Measurements from ENCODE around the gene ATP4A.
A peak's percentile ranks its signal among the peaks of the same experiment; 100 is the strongest.

ATP4A gene

DNA sequence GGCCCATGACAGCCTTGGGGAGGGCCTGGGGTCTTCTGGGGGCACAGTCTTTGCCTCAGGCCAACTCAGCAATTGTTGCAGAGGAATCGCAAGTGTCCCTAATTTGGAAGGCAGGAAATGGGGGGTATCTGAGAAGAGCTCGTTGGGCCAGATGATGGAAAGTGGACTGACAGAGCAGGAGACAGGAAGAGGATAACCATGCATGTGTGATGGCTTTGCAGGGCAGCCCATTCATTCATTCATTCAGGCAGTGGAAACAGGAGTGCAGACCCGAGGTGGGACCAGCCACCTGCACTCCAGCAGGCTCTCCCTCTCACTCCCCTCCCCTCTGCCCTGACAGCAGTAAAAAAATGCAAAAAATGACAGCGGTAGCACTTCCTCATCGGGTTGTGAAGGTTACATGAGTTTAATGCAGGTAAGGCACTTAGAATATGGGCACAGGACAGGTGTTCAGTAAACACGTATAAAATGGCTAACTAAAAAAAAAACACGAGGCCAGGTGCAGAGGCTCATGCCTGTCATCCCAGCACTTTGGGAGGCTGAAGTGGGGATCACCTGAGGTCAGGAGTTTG is 23.0 kb downstream of the ATP4A start:
- TF ChIP-seq POLR2A (IDR thresholded peaks at IDR 0.05; ENCODE audit: extremely low read depth, insufficient read length) = no peak
- TF ChIP-seq, protein P1, sequence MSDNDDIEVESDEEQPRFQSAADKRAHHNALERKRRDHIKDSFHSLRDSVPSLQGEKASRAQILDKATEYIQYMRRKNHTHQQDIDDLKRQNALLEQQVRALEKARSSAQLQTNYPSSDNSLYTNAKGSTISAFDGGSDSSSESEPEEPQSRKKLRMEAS (IDR thresholded peaks at IDR 0.05; ENCODE audit: low read depth, low read length) = no peak
- TF ChIP-seq MYC (IDR thresholded peaks at IDR 0.05; ENCODE audit: low read depth, low read length) = no peak
- TF ChIP-seq, protein P2, sequence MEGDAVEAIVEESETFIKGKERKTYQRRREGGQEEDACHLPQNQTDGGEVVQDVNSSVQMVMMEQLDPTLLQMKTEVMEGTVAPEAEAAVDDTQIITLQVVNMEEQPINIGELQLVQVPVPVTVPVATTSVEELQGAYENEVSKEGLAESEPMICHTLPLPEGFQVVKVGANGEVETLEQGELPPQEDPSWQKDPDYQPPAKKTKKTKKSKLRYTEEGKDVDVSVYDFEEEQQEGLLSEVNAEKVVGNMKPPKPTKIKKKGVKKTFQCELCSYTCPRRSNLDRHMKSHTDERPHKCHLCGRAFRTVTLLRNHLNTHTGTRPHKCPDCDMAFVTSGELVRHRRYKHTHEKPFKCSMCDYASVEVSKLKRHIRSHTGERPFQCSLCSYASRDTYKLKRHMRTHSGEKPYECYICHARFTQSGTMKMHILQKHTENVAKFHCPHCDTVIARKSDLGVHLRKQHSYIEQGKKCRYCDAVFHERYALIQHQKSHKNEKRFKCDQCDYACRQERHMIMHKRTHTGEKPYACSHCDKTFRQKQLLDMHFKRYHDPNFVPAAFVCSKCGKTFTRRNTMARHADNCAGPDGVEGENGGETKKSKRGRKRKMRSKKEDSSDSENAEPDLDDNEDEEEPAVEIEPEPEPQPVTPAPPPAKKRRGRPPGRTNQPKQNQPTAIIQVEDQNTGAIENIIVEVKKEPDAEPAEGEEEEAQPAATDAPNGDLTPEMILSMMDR (IDR thresholded peaks at IDR 0.05; ENCODE audit: low read depth, low read length) = no peak
- no peak overlapping the region for H3K4me3 ChIP-seq (ENCODE audit: low read depth, low read length)
- DNase-seq (ENCODE audit: low read depth) = no peak

DNA sequence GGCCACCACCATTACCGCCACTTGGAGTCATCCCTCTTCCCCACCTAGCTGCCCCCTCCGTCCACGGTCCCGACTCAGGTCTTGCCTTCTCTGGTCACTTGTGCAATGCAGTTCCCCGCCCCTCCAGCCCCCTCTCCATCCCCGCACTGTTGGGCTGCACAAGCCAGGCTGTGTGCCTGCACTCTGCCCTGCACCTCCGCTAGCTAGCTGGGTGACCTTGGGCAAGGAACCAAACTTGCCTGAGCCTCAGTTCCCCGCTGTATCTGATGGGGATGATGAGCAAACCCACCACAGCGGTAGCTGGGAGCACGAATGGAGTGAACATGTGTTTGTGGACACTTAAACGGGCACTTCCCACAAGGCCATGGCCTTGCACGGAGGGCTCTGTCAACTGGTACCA is 23.6 kb downstream of the ATP4A start:
- TF ChIP-seq POLR2A (IDR thresholded peaks at IDR 0.05; ENCODE audit: extremely low read depth, insufficient read length) (no peak), MYC (IDR thresholded peaks at IDR 0.05; ENCODE audit: low read depth, low read length) (no peak)
- TF ChIP-seq, protein P1 (IDR thresholded peaks at IDR 0.05; ENCODE audit: low read depth, low read length) = no peak
- TF ChIP-seq, protein P2 (IDR thresholded peaks at IDR 0.05; ENCODE audit: low read depth, low read length) = no peak
- no peak overlapping the region for H3K4me3 ChIP-seq (ENCODE audit: low read depth, low read length)

DNA sequence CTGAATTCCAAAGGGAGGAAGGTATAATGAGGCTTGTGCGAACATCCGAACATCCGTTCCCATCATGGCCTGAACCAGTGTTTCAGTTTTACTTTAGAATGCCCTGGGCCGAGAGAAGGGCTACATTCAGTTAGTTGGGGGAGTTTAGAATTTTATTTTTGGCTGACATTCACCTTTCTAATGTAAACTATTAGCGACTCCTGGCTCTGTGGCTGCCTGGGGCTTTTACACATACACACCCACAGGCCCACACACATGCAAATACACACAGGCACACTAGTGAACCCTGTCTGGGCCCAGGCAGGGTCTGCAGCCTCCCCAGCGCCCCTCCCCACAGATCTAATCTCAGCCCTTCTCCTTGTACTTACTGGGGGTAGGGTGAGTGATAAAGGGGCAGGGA is 24.1 kb downstream of the ATP4A start:
- DNase-seq (ENCODE audit: low read depth) = no peak
- no peak overlapping the region for H3K4me3 ChIP-seq (ENCODE audit: low read depth, low read length)

More for the DNA sequence above, 23.6 kb downstream of the ATP4A start:
- no peak for DNase-seq (ENCODE audit: low read depth)

DNA sequence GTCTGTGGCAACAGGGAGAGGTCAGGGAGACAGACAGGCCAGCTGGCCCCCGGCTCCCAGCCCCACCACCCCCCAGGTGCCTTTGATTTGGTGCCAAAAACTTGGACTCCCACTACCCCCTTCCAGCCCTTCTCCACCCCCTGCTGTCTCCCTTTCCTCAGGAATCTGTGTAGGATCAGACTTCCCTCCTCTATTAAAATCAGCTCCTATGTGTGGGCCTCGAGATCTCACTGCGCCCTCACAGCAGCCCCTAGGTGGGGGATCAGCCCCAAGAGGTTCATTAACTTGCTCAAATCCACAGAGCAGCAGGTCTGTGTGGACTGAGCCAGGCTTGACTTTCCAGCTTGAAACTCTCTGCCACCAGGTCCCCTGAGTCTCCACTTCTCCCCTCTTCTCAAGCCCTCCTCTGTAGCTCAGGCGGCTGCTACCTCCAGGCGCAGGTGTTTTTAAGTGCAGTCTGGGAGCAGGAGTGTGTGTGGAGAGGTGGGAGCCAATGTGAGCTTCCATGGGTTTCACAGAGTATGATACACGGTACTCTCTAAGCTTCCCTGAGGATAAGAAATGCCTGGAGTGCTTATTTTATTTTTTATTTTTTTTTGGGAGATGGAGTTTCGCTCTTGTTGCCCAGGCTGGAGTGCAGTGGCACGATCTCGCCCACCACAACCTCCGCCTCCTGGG is 28.5 kb downstream of the ATP4A start:
- no peak for DNase-seq (ENCODE audit: low read depth)
- TF ChIP-seq POLR2A (IDR thresholded peaks at IDR 0.05; ENCODE audit: extremely low read depth, insufficient read length) (no peak), MYC (IDR thresholded peaks at IDR 0.05; ENCODE audit: low read depth, low read length) (no peak)
- TF ChIP-seq, protein P2 (IDR thresholded peaks at IDR 0.05; ENCODE audit: low read depth, low read length) = no peak
- TF ChIP-seq, protein P1 (IDR thresholded peaks at IDR 0.05; ENCODE audit: low read depth, low read length) = no peak

More for the DNA sequence above, 24.1 kb downstream of the ATP4A start:
- TF ChIP-seq MYC (IDR thresholded peaks at IDR 0.05; ENCODE audit: low read depth, low read length) (no peak), POLR2A (IDR thresholded peaks at IDR 0.05; ENCODE audit: extremely low read depth, insufficient read length) (no peak)
- TF ChIP-seq, protein P1 (IDR thresholded peaks at IDR 0.05; ENCODE audit: low read depth, low read length) = no peak
- TF ChIP-seq, protein P2 (IDR thresholded peaks at IDR 0.05; ENCODE audit: low read depth, low read length) = no peak

DNA sequence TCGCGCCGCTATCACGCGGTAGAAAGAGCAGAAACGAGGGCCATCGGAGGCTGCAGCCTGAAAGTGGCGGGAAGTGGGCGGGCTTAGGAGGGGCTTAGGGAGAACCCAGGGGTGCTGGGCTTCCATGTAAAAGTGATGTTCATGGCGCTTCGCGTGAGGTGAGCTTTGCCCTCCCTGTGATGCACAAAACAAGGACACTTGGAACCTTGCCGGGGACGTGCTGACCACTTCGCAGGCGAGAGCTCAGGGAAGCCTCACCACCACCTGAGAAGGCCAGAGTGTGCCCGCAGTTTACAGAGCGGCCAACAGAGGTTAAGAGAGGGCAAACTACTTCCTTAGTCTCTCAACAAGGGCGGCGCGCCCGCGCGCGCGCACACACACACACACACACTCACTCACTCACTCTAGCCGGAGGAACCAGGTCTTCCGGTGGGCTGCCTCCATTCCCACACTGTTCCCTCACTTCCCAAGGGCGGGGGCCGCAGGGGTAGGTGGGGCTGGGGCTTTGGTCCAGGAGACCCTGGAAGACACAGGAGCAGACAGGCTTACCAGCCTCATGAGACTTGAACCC is 29.6 kb downstream of the ATP4A start:
- TF ChIP-seq, protein P1 (IDR thresholded peaks at IDR 0.05; ENCODE audit: low read depth, low read length) = no peak
- DNase-seq (ENCODE audit: low read depth) = peak; percentile 33
- no peak overlapping the region for H3K4me3 ChIP-seq (ENCODE audit: low read depth, low read length)

More for the DNA sequence above, 28.5 kb downstream of the ATP4A start:
- no peak overlapping the region for H3K4me3 ChIP-seq (ENCODE audit: low read depth, low read length)

DNA sequence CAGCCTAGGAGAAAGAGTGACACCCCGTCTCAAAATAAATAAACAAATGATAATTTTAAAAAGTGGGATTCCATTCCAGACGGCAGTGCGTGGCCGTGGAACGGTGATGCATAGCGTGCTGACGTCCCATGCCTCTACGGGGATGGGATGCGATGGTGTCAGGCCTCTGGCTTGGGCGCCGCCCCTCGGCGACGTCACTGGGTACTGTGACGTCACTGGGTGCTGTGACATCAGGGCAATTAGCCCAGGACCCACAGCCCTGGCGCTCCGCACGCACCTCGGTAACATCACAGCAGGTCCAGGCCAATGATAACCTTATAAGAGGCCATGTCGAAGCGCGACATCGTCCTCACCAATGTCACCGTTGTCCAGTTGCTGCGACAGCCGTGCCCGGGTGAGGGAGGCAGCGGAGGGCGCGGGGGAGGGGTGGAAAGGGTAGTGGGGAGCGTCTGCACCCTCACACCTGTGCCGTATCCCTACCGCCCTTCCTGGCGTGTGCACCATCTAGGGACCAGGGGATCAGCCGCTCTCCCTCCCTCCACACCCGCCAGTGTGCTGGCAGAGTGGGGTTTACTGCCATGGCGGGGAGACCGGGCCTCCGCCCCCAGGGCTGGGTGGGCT is 30.1 kb downstream of the ATP4A start, which contains the start of gene GAPDHS:
TSS of gene GAPDHS (plus strand) at position 256 of the 621 bp plus-strand sequence. CDS start at position 328, 72 bp downstream.
- H3K4me3 ChIP-seq (ENCODE audit: low read depth, low read length) = no peak within 1 kb of the TSS
- no peak for DNase-seq (ENCODE audit: low read depth)
- TF ChIP-seq, protein P2 (IDR thresholded peaks at IDR 0.05; ENCODE audit: low read depth, low read length) = no peak
- TF ChIP-seq, protein P1 (IDR thresholded peaks at IDR 0.05; ENCODE audit: low read depth, low read length) = no peak
- TF ChIP-seq MYC (IDR thresholded peaks at IDR 0.05; ENCODE audit: low read depth, low read length) (no peak), POLR2A (IDR thresholded peaks at IDR 0.05; ENCODE audit: extremely low read depth, insufficient read length) (no peak)
